DND-41 (cell line): Measurements from ENCODE around the gene TBC1D22A.

Source experiments
- CTCF ChIP-seq: IDR thresholded peaks from 2 replicates; pipeline ENCODE4 v1.5.1; 2012; ENCODE audit warnings: borderline replicate concordance, low read length, moderate library complexity, mild to moderate bottlenecking; ENCODE audit not compliant: poor library complexity, severe bottlenecking; ENCODE audit errors: extremely low read depth
- EZH2 ChIP-seq: IDR thresholded peaks from 3 replicates; pipeline ENCODE4 v1.6.1; 2012; ENCODE audit warnings: borderline replicate concordance, low read depth, mild to moderate bottlenecking, moderate library complexity, low read length, inconsistent platforms; ENCODE audit not compliant: severe bottlenecking

GRCh38 chr22:47197773-47198500 lies 435.5 kb downstream of the TBC1D22A start:
- no peak for TF ChIP-seq CTCF
- no peak for TF ChIP-seq EZH2
